Mammary epithelial cell (primary cell): ENCODE results near the gene RAMP1.

Experiments used
- EZH2 ChIP-seq: IDR thresholded peaks from 2 replicates; pipeline ENCODE4 v1.6.1; 2012; ENCODE audit warnings: low read length, inconsistent platforms, borderline replicate concordance
- TF ChIP-seq, protein P1 (sequence below), 2 donors: IDR thresholded peaks in 1 of 2; conservative IDR thresholded peaks in 1 of 2; 2 replicates each; pipeline ENCODE4 v1.5.1; 2011 to 2012; ENCODE audit warnings: inconsistent platforms in 2 of 2, low read length in 2 of 2, mild to moderate bottlenecking in 2 of 2, control low read depth in 1 of 2, low read depth in 1 of 2; ENCODE audit not compliant: insufficient read depth in 1 of 2; ENCODE audit errors: extremely low read depth in 1 of 2

DNA sequence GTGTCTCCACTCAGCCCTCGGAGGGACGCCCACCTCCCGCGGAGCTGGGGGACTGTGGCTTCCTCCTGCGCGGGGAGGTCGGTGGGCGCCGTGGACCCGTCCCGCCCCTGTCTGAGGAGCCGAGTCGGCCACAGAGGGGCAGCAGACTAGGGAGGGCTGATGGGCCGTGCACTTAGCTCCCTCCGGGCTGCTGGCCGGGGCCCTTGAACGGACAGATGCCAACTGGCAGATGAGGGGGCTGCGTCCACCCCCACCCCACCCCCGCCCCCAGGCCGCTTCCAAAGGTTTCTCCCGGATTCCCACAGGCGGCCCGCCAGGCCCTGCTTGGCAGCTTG lies 96.9 kb downstream of the RAMP1 start:
- TF ChIP-seq, protein P1, sequence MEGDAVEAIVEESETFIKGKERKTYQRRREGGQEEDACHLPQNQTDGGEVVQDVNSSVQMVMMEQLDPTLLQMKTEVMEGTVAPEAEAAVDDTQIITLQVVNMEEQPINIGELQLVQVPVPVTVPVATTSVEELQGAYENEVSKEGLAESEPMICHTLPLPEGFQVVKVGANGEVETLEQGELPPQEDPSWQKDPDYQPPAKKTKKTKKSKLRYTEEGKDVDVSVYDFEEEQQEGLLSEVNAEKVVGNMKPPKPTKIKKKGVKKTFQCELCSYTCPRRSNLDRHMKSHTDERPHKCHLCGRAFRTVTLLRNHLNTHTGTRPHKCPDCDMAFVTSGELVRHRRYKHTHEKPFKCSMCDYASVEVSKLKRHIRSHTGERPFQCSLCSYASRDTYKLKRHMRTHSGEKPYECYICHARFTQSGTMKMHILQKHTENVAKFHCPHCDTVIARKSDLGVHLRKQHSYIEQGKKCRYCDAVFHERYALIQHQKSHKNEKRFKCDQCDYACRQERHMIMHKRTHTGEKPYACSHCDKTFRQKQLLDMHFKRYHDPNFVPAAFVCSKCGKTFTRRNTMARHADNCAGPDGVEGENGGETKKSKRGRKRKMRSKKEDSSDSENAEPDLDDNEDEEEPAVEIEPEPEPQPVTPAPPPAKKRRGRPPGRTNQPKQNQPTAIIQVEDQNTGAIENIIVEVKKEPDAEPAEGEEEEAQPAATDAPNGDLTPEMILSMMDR (conservative IDR thresholded peaks at IDR 0.05 in 1 of 2, IDR thresholded peaks at IDR 0.05 in 1 of 2; ENCODE audit: extremely low read depth in 1 of 2, insufficient read depth in 1 of 2, low read depth in 1 of 2, low read length in 2 of 2) = no peak
- TF ChIP-seq EZH2 = no peak
